ENCODE results near the gene PRRT4.

Gene PRRT4

GRCh38 chr7:128353610-128354009 is 7.9 kb downstream of the PRRT4 start:
- POLR2A ChIA-PET = no interaction called here
- DNase-seq (ENCODE audit: extremely low spot score) = no peak
- CTCF ChIA-PET = interaction anchor here (0.9 to 4.9 kb wide), 2 partner anchors 34 kb away, joined by 3 to 30 read pairs; no protein-coding TSS in a partner anchor
- no peak for TF ChIP-seq CTCF (IDR thresholded peaks at IDR 0.05; ENCODE audit: control extremely low read depth, extremely low read depth, low read depth, missing control alignments)

- ChIA-PET CTCF (interaction anchor here (0.9 kb wide), 1 partner anchor 34 kb away, joined by 3 read pairs; no protein-coding TSS in a partner anchor), POLR2A (no interaction called here)
- no peak for DNase-seq (ENCODE audit: extremely low spot score)
- no peak for TF ChIP-seq CTCF (IDR thresholded peaks at IDR 0.05; ENCODE audit: control extremely low read depth, extremely low read depth, low read depth, missing control alignments)
These were observed 8.3 kb downstream of the PRRT4 start for GRCh38 chr7:128353189-128353588.

GRCh38 chr7:128352636-128353035 is 8.9 kb downstream of the PRRT4 start:
- TF ChIP-seq CTCF (IDR thresholded peaks at IDR 0.05; ENCODE audit: control extremely low read depth, extremely low read depth, low read depth, missing control alignments) = no peak
- ChIA-PET POLR2A (no interaction called here), CTCF (interaction anchor here (0.9 kb wide), 1 partner anchor 35 kb away, joined by 3 read pairs; no protein-coding TSS in a partner anchor)
- no peak for DNase-seq (ENCODE audit: extremely low spot score)

DNA sequence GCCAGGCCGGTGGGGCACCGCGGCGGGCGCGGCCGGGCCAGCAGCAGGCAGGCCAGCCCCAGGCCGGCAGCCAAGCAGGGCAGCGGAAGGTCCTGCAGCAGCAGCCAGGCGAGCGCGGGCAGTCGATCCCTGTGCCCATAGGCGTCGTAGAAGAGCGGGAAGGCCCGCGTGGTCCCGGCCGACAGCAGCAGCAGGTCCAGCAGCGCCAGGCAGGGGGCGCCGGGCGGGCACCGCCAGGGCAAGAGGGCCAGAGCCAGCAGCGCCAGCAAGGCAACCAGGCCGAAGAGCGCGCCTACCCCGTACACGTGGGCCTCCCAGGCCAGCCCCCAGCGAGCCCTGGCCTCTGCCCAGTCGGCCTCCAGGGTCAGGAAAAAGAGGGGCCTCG is 9.3 kb downstream of the PRRT4 start:
- CTCF ChIA-PET = interaction anchor here (8.9 kb wide), 1 partner anchor 37 kb away, joined by 168 read pairs; no protein-coding TSS in a partner anchor
- POLR2A ChIA-PET = no interaction called here
- no peak for DNase-seq (ENCODE audit: extremely low spot score)

GRCh38 chr7:128351296-128352152 is 10.0 kb downstream of the PRRT4 start:
- POLR2A ChIA-PET = no interaction called here
- DNase-seq (ENCODE audit: extremely low spot score) = no peak

More for the DNA sequence above, 9.3 kb downstream of the PRRT4 start:
- no peak for TF ChIP-seq CTCF (IDR thresholded peaks at IDR 0.05; ENCODE audit: control extremely low read depth, extremely low read depth, low read depth, missing control alignments)

More at GRCh38 chr7:128351296-128352152, 10.0 kb downstream of the PRRT4 start:
- CTCF ChIA-PET = interaction anchor here (1.5 to 8.9 kb wide), 2 partner anchors 30 to 38 kb away, joined by 4 to 168 read pairs; no protein-coding TSS in a partner anchor
- no peak for TF ChIP-seq CTCF (IDR thresholded peaks at IDR 0.05; ENCODE audit: control extremely low read depth, extremely low read depth, low read depth, missing control alignments)

All from GM10248 (cell line).